HG02870 (cell line): ENCODE results near the gene PPP1R12A.
"Not testable (repeated sequence)": the region's sequence is repeated elsewhere in the genome, so short reads cannot be mapped to it uniquely, and the experiment has no call there.

Experiments
- ATAC-seq: cut with Tn5 transposase; IDR thresholded peaks from one replicate; pipeline ENCODE4 v1.9.1; 2021; ENCODE audit warnings: mild to moderate bottlenecking, moderate library complexity; ENCODE audit not compliant: unreplicated experiment

Gene PPP1R12A

GRCh38 chr12:79895804-79896203 is 39.1 kb downstream of the PPP1R12A start:
- ATAC-seq = no peak

- ATAC-seq = no peak
Measured at GRCh38 chr12:79895071-79895470, 39.8 kb downstream of the PPP1R12A start.

GRCh38 chr12:79891506-79892162 is 43.3 kb downstream of the PPP1R12A start:
- ATAC-seq = no peak

- no peak for ATAC-seq
Measured at GRCh38 chr12:79887890-79888289, 47.0 kb downstream of the PPP1R12A start.

- peak; percentile 54 for ATAC-seq
Measured at GRCh38 chr12:79886917-79887519, 47.9 kb downstream of the PPP1R12A start.

GRCh38 chr12:79885911-79886490 is 48.9 kb downstream of the PPP1R12A start:
- no peak for ATAC-seq

GRCh38 chr12:79884401-79885006 is 50.4 kb downstream of the PPP1R12A start:
- no peak for ATAC-seq

GRCh38 chr12:79883216-79883615 is 51.7 kb downstream of the PPP1R12A start:
- ATAC-seq = no peak

- no peak for ATAC-seq
Measured at GRCh38 chr12:79881351-79881750, 53.5 kb downstream of the PPP1R12A start.

- not testable (repeated sequence) for ATAC-seq
Measured at GRCh38 chr12:79878506-79878905, 56.4 kb downstream of the PPP1R12A start.

- ATAC-seq = no peak
Measured at GRCh38 chr12:79877246-79877645, 57.7 kb downstream of the PPP1R12A start.

GRCh38 chr12:79874665-79875064 is 60.2 kb downstream of the PPP1R12A start:
- no peak for ATAC-seq

GRCh38 chr12:79873201-79873600 is 61.7 kb downstream of the PPP1R12A start:
- peak; percentile 70 for ATAC-seq

- no peak for ATAC-seq
Measured at GRCh38 chr12:79871621-79872020, 63.3 kb downstream of the PPP1R12A start.

- no peak for ATAC-seq
Measured at GRCh38 chr12:79870916-79871315, 64.0 kb downstream of the PPP1R12A start.

GRCh38 chr12:79859646-79860045 is 75.3 kb downstream of the PPP1R12A start:
- ATAC-seq = no peak

GRCh38 chr12:79858518-79858917 is 76.4 kb downstream of the PPP1R12A start:
- no peak for ATAC-seq

GRCh38 chr12:79857675-79858074 is 77.2 kb downstream of the PPP1R12A start:
- no peak for ATAC-seq

- no peak for ATAC-seq
Measured at GRCh38 chr12:79850610-79851299, 84.1 kb downstream of the PPP1R12A start.

- ATAC-seq = no peak
Measured at GRCh38 chr12:79848339-79848738, 86.6 kb downstream of the PPP1R12A start.

- ATAC-seq = no peak
Measured at GRCh38 chr12:79847417-79847816, 87.5 kb downstream of the PPP1R12A start.
